Subcutaneous adipose tissue (tissue), 4 donors: ENCODE results near the gene NFATC1. TPM values are rescaled to one million over a fixed set of nuclear protein-coding genes. Genes with fewer than 3 reads are reported as not detected.

Experiments used
- total RNA-seq, 4 donors: library from RNA; depleted of rRNA; stranded (reverse); fragments of >200 nt; gene quantifications; one replicate each; pipeline ENCODE4 v1.1.0, GENCODE V29; 2016
- TF ChIP-seq, protein P1 (sequence below): fragments of 450-650 bp; IDR thresholded peaks from one replicate; pipeline ENCODE4 v1.5.1; 2016; ENCODE audit warnings: low read depth, mild to moderate bottlenecking, control low read depth, antibody characterized with exemption, moderate library complexity

The NFATC1 gene
- total RNA-seq, 4 donors from 2014 or later: 9.8 to 17.2 (median 11.5) TPM

DNA sequence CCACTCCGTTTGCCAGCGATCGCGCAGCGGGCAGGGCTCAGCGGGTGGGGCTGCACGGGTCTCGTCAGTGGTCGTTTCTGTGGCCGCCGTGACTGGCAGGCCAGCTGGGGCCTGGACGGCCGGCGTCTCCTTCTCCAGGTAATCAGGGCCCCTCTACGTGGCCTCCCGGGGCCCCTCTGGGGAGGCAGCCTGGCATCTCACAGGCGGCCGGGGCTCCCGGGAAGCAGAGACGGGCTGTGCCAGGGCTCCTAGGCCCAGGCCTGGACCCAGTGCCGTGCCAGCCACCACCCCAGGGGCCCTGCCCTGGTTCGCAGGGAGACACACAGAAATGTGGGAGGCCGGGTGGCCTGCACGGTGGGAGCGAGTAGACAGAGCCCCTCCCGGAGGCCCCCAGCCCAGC, 59.5 kb downstream of the NFATC1 start:
- TF ChIP-seq, protein P1, sequence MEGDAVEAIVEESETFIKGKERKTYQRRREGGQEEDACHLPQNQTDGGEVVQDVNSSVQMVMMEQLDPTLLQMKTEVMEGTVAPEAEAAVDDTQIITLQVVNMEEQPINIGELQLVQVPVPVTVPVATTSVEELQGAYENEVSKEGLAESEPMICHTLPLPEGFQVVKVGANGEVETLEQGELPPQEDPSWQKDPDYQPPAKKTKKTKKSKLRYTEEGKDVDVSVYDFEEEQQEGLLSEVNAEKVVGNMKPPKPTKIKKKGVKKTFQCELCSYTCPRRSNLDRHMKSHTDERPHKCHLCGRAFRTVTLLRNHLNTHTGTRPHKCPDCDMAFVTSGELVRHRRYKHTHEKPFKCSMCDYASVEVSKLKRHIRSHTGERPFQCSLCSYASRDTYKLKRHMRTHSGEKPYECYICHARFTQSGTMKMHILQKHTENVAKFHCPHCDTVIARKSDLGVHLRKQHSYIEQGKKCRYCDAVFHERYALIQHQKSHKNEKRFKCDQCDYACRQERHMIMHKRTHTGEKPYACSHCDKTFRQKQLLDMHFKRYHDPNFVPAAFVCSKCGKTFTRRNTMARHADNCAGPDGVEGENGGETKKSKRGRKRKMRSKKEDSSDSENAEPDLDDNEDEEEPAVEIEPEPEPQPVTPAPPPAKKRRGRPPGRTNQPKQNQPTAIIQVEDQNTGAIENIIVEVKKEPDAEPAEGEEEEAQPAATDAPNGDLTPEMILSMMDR: no peak

DNA sequence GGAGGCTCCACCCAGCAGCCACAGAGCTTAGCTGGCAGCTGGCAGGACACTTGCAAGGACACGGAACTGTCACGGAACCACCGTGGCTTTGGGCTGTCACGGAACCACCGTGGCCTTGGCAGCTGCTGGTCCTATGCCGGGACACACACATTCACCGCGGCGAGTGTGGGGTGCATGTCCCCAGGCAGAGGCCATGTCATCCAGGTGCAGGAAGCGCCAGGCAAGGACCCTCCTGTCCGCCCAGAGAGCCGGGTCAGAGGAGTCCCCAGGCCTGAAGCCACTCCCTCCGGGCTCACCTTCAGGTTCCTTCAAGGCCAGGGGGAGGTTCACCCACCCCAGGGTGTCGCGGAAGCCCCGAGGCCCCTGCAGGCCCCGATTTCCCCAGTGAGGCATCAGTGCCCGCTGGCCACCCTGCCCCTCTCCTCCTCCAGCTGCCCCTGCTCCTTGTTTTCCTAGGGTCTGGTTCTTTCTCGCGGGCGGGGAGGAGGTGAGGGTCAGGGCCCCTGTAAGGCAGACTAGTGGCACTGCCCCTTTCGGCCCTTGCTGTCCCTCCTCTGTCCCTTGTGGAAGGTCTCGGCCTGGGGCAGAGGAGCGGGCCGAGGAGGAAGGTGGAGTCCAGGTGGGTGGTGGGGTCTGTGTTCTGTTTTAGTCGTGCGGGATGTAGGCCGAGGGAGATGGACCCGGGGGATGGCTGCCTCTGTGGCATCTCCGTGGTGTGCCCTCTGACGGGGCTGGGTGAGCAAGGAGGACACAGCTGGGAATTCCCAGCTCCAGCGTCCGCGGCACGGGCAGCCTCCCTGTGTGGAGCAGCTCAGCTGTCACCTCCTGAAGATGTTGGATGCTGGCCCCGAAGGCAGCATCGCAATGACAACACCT, 60.6 kb downstream of the NFATC1 start:
- TF ChIP-seq, protein P1: no peak

- TF ChIP-seq, protein P1: no peak
Measured at GRCh38 chr18:79457239-79457638, 61.5 kb downstream of the NFATC1 start.

- TF ChIP-seq, protein P1: no peak
Measured at GRCh38 chr18:79457652-79458051, 61.9 kb downstream of the NFATC1 start.

- TF ChIP-seq, protein P1: no peak
Measured at GRCh38 chr18:79458131-79458838, 62.6 kb downstream of the NFATC1 start.

DNA sequence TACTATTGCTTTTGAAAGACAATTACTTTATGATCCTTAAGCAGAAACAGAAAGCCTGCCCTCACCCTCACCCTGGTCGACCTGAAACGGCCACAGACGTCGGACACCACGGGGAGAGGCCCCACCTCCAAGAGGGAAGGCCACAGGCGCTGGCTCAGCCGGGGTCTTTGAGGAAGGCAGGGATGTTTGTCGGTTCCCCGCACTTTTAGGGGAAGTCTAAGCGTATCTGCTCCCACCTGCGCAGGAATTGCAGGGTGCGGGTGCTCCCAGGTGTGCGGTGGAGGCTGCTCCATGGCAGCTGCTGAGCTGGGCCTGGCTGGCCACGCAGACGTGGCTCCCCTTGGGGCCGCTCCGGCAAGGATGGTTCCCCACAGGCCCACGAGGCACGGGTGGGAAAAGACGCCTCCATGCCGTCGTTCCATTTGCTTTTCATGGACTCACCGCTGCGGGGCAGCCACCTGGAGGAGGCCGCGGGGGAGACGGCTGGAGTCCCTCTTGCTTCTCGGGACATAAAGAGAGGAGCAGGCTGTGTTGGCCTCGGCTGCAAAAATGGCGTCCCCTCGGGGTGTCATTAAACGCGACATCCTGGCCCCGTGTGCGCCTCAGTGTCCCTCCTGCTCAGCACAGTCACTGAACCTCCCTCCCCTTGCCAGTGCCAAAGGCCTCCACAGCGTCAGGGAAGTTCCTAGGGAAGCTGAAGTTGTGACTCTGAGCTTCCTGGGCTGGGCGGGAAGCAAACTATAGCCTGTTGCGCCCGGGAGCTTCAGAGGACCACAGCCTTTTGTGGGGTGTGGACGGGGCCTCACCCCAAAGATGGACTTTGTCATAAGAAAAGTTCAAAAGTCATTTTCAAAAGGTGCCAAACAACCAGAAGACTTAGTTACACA, 63.4 kb downstream of the NFATC1 start:
- TF ChIP-seq, protein P1: no peak
